GM12873 (cell line): ENCODE measurements around the gene LRTM2.

Experiments used
- TF ChIP-seq, protein P1 (sequence below): IDR thresholded peaks from 2 replicates; pipeline ENCODE4 v1.5.1; 2012; ENCODE audit warnings: low read depth, mild to moderate bottlenecking, moderate library complexity, low read length, control low read depth; ENCODE audit not compliant: insufficient read depth; ENCODE audit errors: missing control alignments

Gene LRTM2

DNA sequence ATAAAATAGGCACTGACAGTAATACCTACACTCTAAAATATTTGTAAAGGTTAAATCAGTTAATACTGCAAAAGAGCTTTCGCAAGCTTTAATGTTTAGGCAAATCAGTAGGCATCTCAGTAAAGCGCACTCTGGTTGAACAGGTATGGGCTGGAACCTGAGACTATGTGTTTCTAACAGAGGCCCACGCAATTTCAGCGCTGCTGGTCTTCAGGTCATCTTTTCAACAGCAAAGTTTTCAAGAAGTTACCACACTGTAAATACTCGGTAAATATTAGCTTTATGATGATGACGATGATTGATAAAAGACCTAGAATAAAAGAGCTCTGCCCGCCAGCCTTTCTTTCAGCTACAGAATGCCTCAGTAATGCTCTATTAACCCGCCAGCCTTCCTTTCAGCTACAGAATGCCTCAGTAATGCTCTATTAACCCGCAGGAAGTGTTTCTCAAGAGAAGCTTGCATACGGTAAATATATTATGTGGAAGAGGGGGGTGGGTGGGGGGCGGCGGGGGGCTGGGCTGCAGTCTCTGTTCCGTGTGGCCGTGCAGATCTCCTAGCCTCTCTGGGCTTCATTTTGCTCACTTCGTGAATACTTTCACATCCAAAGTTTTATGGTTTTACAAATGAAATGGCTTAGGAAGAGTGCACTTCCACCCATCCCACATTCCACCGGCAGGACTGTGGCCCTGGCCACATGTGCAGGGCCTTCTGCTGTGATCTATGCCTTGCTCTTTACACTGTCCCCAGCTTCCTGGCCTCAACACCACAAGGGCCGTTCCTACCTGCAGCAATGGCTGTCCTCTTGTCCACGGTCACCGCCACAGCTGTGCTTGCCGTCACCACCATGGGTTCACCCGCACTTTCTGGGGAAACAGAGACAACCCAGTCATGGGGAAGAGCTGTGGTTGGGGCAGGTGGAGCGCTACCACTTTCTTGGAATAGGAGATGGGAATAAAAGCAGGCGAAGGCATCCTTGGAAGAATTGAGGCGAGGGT lies 19.9 kb downstream of the LRTM2 start:
- TF ChIP-seq, protein P1, sequence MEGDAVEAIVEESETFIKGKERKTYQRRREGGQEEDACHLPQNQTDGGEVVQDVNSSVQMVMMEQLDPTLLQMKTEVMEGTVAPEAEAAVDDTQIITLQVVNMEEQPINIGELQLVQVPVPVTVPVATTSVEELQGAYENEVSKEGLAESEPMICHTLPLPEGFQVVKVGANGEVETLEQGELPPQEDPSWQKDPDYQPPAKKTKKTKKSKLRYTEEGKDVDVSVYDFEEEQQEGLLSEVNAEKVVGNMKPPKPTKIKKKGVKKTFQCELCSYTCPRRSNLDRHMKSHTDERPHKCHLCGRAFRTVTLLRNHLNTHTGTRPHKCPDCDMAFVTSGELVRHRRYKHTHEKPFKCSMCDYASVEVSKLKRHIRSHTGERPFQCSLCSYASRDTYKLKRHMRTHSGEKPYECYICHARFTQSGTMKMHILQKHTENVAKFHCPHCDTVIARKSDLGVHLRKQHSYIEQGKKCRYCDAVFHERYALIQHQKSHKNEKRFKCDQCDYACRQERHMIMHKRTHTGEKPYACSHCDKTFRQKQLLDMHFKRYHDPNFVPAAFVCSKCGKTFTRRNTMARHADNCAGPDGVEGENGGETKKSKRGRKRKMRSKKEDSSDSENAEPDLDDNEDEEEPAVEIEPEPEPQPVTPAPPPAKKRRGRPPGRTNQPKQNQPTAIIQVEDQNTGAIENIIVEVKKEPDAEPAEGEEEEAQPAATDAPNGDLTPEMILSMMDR, result no peak

DNA sequence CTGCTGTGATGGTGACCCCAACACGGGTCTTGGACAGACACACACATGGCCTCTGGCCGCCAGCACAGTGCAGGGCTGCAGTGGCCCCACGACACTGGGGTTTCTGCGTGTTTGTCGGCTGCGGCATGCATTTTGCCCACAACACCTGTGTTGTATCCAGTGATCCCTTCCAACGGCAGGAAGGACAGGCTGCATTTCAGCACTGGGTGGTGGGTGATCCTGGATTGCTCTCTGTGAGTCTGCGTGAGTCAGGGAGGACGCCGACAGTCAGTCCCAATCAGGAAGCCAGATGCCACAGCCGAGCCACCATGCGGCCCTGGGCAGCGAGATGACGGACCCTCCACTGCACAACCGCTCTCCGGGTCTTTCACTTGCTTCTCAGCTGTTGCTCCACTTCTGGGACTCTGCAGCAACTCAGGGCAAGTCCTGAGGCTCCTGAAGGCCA lies 20.6 kb downstream of the LRTM2 start:
- TF ChIP-seq, protein P1, result no peak

DNA sequence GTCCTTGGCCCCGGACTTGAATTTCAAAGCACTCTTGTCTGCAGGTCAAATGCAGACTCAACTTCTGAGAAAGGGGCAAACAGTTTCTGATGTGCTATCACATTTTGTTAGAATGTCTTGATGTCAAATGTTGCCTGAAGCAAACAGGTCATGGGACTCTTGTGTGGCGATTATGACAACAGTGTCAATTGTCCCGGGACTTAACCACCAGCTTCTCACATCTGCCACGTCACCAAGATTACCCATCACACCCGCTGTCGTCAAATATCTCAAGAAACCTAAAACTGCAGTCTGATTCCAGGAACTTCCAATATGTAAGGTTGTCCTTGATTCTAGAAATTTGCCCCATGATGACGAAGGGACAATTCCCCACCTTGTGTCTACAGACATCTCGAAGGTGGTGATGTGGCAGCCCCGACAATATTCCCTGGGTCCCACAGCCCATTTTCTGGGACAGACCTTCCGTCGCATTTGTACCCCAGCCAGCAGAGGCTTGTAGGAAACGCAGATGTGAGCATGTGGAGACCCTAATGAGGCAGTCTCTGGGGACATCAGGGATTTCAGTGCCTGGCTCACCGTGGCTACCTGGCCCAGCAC lies 21.3 kb downstream of the LRTM2 start:
- TF ChIP-seq, protein P1, result no peak

DNA sequence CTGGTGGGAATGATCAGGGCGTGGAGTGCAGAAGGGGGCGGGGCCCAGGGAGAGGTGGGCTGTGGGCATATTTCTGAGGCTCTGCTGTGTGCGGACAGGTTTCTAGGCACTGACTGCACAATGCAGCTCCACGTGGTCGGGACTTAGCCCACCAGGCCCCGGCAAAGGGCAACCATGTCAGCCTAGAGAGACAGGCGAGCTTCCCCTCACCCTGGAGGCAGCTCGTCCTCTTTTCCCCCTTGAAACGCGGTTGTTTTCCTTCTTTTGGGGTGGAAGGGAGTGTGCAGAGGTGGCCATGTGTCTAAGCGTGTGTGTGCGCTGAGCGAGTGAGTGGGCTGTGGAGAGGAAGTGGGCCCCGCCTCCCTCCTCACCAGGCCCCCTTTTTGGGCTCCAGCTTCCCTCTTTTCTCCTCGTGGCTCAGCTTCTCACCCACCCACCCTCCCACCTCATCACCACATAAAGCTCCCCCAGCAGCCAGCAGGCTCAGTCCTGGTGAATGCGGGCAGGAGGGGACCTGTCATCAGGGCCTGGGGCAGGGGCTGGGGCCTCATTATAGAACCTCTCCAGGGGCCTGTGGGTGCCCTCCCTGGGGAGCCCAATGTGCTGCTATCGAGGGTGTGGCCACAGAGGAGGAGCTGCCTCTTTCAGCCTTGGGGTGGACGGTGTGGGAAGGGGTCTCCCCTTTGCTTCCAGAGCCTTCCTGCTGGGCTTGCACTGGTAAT lies 22.0 kb downstream of the LRTM2 start:
- TF ChIP-seq, protein P1, result no peak

DNA sequence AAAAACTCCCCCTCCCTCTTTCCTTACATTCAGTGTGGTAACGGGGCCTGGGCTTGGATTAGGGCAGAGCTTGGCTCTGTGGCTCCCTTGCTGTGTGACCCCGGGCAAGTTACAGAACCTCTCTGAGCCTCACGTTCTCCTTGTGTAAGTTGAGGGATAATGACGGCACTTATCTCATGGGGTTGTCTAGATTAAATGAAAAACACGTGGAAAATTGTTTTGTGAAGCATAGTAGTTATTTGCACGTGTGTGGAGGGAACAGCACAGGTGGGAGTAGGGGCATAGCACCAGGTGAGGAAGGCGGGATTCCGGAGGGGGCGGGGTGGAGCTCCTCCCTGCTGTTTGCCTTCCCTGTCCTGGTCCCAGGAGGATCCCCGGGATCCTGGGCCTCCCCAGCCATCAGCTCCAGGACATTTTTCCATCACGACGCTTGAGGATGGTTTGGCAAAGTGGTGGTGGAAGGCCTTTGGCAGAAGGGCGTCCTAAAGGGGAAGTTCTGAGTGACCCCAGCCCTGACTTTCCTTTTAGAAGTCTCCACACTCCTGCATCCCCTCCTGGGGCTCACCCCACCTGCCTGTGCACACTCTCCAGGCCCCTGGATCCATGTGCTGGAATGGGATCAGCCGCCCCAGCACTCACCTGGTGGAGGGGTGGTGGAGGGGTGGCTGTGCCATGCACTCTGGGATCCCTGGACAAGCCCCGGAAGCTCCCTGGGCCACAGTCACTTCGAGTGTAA lies 22.7 kb downstream of the LRTM2 start:
- TF ChIP-seq, protein P1, result no peak

DNA sequence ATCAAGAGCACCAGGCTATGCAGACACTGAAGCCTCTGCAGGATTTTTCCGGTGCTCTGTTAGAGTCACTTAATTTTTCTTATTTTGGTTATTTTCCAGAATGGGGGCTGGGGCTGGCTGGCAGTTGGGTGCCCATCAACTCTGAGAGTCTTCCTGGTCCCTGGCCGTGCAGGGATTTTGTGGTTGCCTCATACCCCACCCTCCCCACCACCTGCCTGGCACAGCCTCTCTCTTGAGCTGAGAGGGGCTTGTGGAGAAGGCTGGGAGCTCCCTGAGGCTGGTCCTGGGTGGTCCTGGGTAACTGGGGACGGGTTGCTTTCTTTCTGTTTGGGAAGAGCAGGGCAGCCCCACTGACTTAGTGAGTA lies 23.3 kb downstream of the LRTM2 start:
- TF ChIP-seq, protein P1, result no peak
